K562 (cell line): ENCODE data around the gene CD36. TPM values are rescaled to one million over a fixed set of nuclear protein-coding genes. Genes with fewer than 3 reads are reported as not detected.

Experiments
- ATAC-seq: fragments of 200-7000 bp; cut with Tn5 transposase; 3 replicates; pipeline ENCODE4 v1.9.1; 2020; ENCODE audit warnings: moderate library complexity
- BruUV-seq: library from RNA; stranded (reverse); fragments of 400-500 nt; replicated peaks from 2 replicates; lab custom pipeline; 2021; lab: Mats Ljungman, UMichigan
- CTCF ChIA-PET: fragments of 300-600 bp; formaldehyde crosslinking; extraction: SDS; loops from one replicate; lab custom pipeline; 2021; ENCODE audit warnings: low intra/inter-chr PET ratio; lab: Yijun Ruan, JAX
- POLR2A ChIA-PET: fragments of 300-600, 350-650 bp; sonication (Branson Sonifier 250); formaldehyde crosslinking; extraction: SDS; loops from one replicate; lab custom pipeline; 2021; ENCODE audit warnings: antibody characterized with exemption, inconsistent platforms; lab: Yijun Ruan, JAX
- DNase-seq, 4 experiments: peaks; one replicate each; pipeline versions ENCODE4 v3.0.0 to v3.0.0-alpha.2; 2011 to 2018; ENCODE audit warnings: low spot score in 3 of 4, mixed read lengths in 3 of 4; ENCODE audit errors: extremely low read depth in 1 of 4
- FAIRE-seq: peaks from 2 replicates; lab custom pipeline; 2011; peaks lifted over from hg19 to GRCh38; lab: Jason Lieb, UNC
- H2AFZ ChIP-seq: 2 replicates; pipeline ENCODE4 v1.6.0; 2011; ENCODE audit warnings: low read depth, low read length, control low read depth, inconsistent platforms
- H3K27ac ChIP-seq: fragments of 200-600 bp; 3 replicates; pipeline ENCODE4 v1.8.0; 2011; ENCODE audit warnings: low read depth, mild to moderate bottlenecking, control low read depth, inconsistent platforms, low read length, moderate library complexity, mixed read lengths; ENCODE audit errors: extremely low read depth
- H3K27me3 ChIP-seq, 2 experiments: fragments of 300-600 bp in 1 of 2; 2 replicates in 1 of 2; 3 replicates in 1 of 2; pipeline versions ENCODE4 v1.6.0 to v1.8.0; 2011; ENCODE audit warnings: inconsistent platforms in 2 of 2, low read length in 2 of 2, mild to moderate bottlenecking in 1 of 2, mixed read lengths in 1 of 2, moderate library complexity in 1 of 2; ENCODE audit not compliant: control insufficient read depth in 2 of 2, insufficient read depth in 2 of 2
- H3K36me3 ChIP-seq: fragments of 300-600 bp; 3 replicates; pipeline ENCODE4 v1.8.0; 2011; ENCODE audit warnings: mild to moderate bottlenecking, low read length, inconsistent platforms; ENCODE audit not compliant: control insufficient read depth, insufficient read depth
- H3K4me1 ChIP-seq, 2 experiments: fragments of 200-600 bp in 1 of 2; replicated peaks in 1 of 2; 2 replicates in 1 of 2; 3 replicates in 1 of 2; pipeline versions ENCODE4 v1.5.1 to v1.8.0; 2011; ENCODE audit warnings: inconsistent platforms in 2 of 2, low read length in 2 of 2, mild to moderate bottlenecking in 1 of 2, mixed read lengths in 1 of 2, moderate library complexity in 1 of 2; ENCODE audit not compliant: control insufficient read depth in 2 of 2, insufficient read depth in 2 of 2
- H3K4me2 ChIP-seq: 2 replicates; pipeline ENCODE4 v1.6.1; 2011; ENCODE audit warnings: low read length, control low read depth, inconsistent platforms, mixed read lengths; ENCODE audit not compliant: insufficient read depth
- H3K4me3 ChIP-seq: fragments of 200-600 bp; sonication (generic), shearing (Covaris generic); 2 replicates; pipeline ENCODE4 v1.5.1; 2016; ENCODE audit warnings: control low read depth, inconsistent platforms
- H3K79me2 ChIP-seq: fragments of 200-600 bp; 3 replicates; pipeline ENCODE4 v1.8.0; 2011; ENCODE audit warnings: low read length, inconsistent platforms; ENCODE audit not compliant: control insufficient read depth, insufficient read depth
- H3K9ac ChIP-seq, 2 experiments: 2 replicates each; pipeline versions ENCODE4 v1.6.0 to v1.6.1; 2011; ENCODE audit warnings: low read depth in 2 of 2, low read length in 2 of 2, control low read depth in 1 of 2, inconsistent platforms in 1 of 2, mild to moderate bottlenecking in 1 of 2, mixed read lengths in 1 of 2; ENCODE audit not compliant: insufficient read depth in 1 of 2
- H3K9me1 ChIP-seq: one replicate; pipeline ENCODE4 v1.6.0; 2011; ENCODE audit warnings: inconsistent platforms, mild to moderate bottlenecking, low read length, moderate library complexity; ENCODE audit not compliant: control insufficient read depth, insufficient read depth
- H3K9me3 ChIP-seq: replicated peaks from 2 replicates; pipeline ENCODE4 v1.5.1; 2011; ENCODE audit warnings: low read depth, low read length, inconsistent platforms; ENCODE audit not compliant: control insufficient read depth, insufficient read depth
- H4K20me1 ChIP-seq: replicated peaks from 2 replicates; pipeline ENCODE4 v1.6.1; 2011; ENCODE audit warnings: low read length, inconsistent platforms, mixed read lengths; ENCODE audit not compliant: control insufficient read depth, insufficient read depth
- DDX20 ChIP-seq: fragments of 450-650 bp; IDR thresholded peaks from 2 replicates; pipeline ENCODE4 v1.6.1; 2016; ENCODE audit warnings: missing genetic modification characterization, low read depth, mild to moderate bottlenecking, missing compliant biosample characterization, moderate library complexity
- FOXK1 ChIP-seq: sonication (generic); formaldehyde crosslinking; IDR thresholded peaks from 2 replicates; pipeline ENCODE4 v1.8.0; 2022; ENCODE audit warnings: missing genetic modification reagents, mild to moderate bottlenecking, borderline replicate concordance
- KDM1A ChIP-seq, 2 experiments: fragments of 450-650 bp; IDR thresholded peaks; 2 replicates each; pipeline ENCODE4 v1.6.1; 2016; ENCODE audit warnings: mild to moderate bottlenecking in 2 of 2
- KLF13 ChIP-seq: fragments of 450-650 bp; IDR thresholded peaks from 2 replicates; pipeline ENCODE4 v1.6.1; 2016; ENCODE audit warnings: missing genetic modification characterization, low read depth, mild to moderate bottlenecking, missing compliant biosample characterization, moderate library complexity, borderline replicate concordance
- MBD2 ChIP-seq: sonication (generic); IDR thresholded peaks from 2 replicates; pipeline ENCODE4 v1.6.1; 2016; ENCODE audit warnings: low read depth, borderline replicate concordance
- NEUROD1 ChIP-seq: fragments of 150-350 bp; IDR thresholded peaks from 2 replicates; pipeline ENCODE4 v1.6.1; 2014; ENCODE audit warnings: borderline replicate concordance, low read length, low read depth; ENCODE audit not compliant: partially characterized antibody
- RBM14 ChIP-seq: fragments of 200-400 bp; formaldehyde crosslinking; IDR thresholded peaks from 2 replicates; pipeline ENCODE4 v1.6.1; 2018; ENCODE audit warnings: low read depth, mild to moderate bottlenecking, low read length, moderate library complexity, borderline replicate concordance; ENCODE audit not compliant: insufficient read depth
- RBM22 ChIP-seq: fragments of 200-400 bp; formaldehyde crosslinking; IDR thresholded peaks from 2 replicates; pipeline ENCODE4 v1.6.1; 2018; ENCODE audit warnings: low read length, low read depth; ENCODE audit not compliant: poor library complexity, severe bottlenecking
- SAFB2 ChIP-seq: fragments of 200-400 bp; formaldehyde crosslinking; IDR thresholded peaks from 2 replicates; pipeline ENCODE4 v1.6.1; 2018; ENCODE audit warnings: borderline replicate concordance, low read length, low read depth, moderate library complexity; ENCODE audit not compliant: severe bottlenecking
- SMAD2 ChIP-seq: fragments of 150-350 bp; IDR thresholded peaks from 2 replicates; pipeline ENCODE4 v1.6.1; 2014; ENCODE audit warnings: low read depth, mild to moderate bottlenecking, low read length
- SMARCC2 ChIP-seq: fragments of 450-650 bp; IDR thresholded peaks from 2 replicates; pipeline ENCODE4 v1.6.1; 2017; ENCODE audit warnings: antibody characterized with exemption, moderate library complexity, mild to moderate bottlenecking, low read depth
- SREBF2 ChIP-seq: sonication (generic); formaldehyde crosslinking; IDR thresholded peaks from 2 replicates; pipeline ENCODE4 v1.4.0; 2020; ENCODE audit warnings: mild to moderate bottlenecking, missing genetic modification reagents
- ZFP30 ChIP-seq: fragments of 250-450 bp; sonication (Bioruptor Pico); IDR thresholded peaks from 2 replicates; pipeline ENCODE4 v1.8.0; 2022; ENCODE audit warnings: moderate library complexity, mild to moderate bottlenecking, inconsistent platforms, borderline replicate concordance
- ZNF431 ChIP-seq: sonication (generic); formaldehyde crosslinking; IDR thresholded peaks from 2 replicates; pipeline ENCODE4 v1.8.0; 2022; ENCODE audit warnings: mild to moderate bottlenecking, missing genetic modification reagents
- ZNF830 ChIP-seq: fragments of 250-450 bp; sonication (Bioruptor Pico); IDR thresholded peaks from 2 replicates; pipeline ENCODE4 v1.5.0; 2021; ENCODE audit warnings: mild to moderate bottlenecking
- WGBS: fragments of 100-300 bp; shearing (Covaris generic); methylation state at CpG from one replicate; pipeline ENCODE4 v1.1.6; 2016; ENCODE audit warnings: low coverage, mixed read lengths; ENCODE audit not compliant: insufficient coverage; ENCODE audit errors: missing lambda C conversion rate; 5-methylcytosine and 5-hydroxymethylcytosine counted together
- in situ Hi-C: fragments of 300-500 bp; cut with MboI; formaldehyde crosslinking; loops from 4 replicates; pipeline ENCODE4 v1.15.0; 2018; ENCODE audit warnings: inconsistent platforms, mixed read lengths
- intact Hi-C: fragments of 100-400 bp; cut with micrococcal nuclease; formaldehyde crosslinking; loops from 2 replicates; pipeline ENCODE4 v1.14.2; 2022
- polyA plus RNA-seq, 8 experiments: library from polyadenylated mRNA; depleted of rRNA in 4 of 8; stranded (reverse) in 5 of 8; unstranded in 3 of 8; fragments of >200 nt; fragmentation: Nextera tagmentation in 2 of 8; fragmentation: Illumina TruSeq in 1 of 8; extraction: Ambion mirVana in 2 of 8; extraction: Trizol in 1 of 8; gene quantifications; 2 replicates each; pipeline versions ENCODE4 v1.2.1 to v1.2.3, GENCODE V29; 2011 to 2014; ENCODE audit warnings: inconsistent platforms in 1 of 8, missing spikeins in 1 of 8
- total RNA-seq, 7 experiments: library from RNA; depleted of rRNA in 6 of 7; stranded (reverse); fragments of >200 nt in 6 of 7; fragmentation: Illumina TruSeq in 2 of 7; extraction: Trizol in 2 of 7; gene quantifications; 2 replicates each; pipeline versions ENCODE4 v1.2.1 to v1.2.3, GENCODE V29; 2011 to 2021; ENCODE audit warnings: low replicate concordance in 1 of 7
- TF ChIP-seq, protein P1 (sequence below): fragments of 450-650 bp; formaldehyde crosslinking; IDR thresholded peaks from 2 replicates; pipeline ENCODE4 v1.4.0; 2020; ENCODE audit warnings: mild to moderate bottlenecking, mixed read lengths
- TF ChIP-seq, protein P2 (sequence below): fragments of 450-650 bp; formaldehyde crosslinking; IDR thresholded peaks from 2 replicates; pipeline ENCODE4 v1.4.0; 2022; ENCODE audit warnings: missing genetic modification characterization
- TF ChIP-seq, protein P3 (sequence below): IDR thresholded peaks from 2 replicates; pipeline ENCODE4 v1.6.1; 2011; ENCODE audit not compliant: insufficient read length; ENCODE audit errors: extremely low read depth
- TF ChIP-seq, protein P4 (sequence below): fragments of 450-650 bp; IDR thresholded peaks from 2 replicates; pipeline ENCODE4 v1.6.1; 2016; ENCODE audit warnings: missing biosample characterization, missing genetic modification characterization

The CD36 gene
- total and polyA plus RNA-seq, 9 of the 15 experiments (the other 6 are each of a cell fraction or from before 2014, with no cell fraction given): 0.09 to 4.0 (median 0.42) TPM

DNA sequence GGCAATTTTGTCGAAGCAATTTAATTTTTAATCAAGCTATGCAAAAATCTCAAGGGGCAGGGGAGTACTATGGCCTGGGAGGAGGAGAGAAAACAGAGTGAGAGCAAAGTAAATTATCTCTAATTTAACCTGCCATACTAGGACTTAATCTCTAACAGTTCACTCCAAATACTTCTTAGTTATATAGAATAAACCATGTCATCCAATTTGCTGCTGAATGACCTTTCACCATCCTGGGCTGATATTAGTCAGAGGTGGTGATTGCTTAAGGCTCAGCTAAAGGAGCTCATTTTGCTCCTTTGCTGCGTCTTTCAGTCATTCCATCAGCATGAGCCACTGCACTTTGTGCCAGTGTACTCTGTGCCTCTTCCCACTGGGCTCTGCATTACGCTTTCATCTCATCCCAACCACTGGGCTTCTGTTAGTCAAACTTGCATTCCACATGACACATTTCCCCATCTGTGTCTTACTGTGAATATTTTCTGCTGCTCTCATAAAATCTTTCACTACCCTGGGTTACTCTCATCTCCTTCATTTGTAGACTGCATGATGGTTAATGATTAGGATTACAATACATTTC lies 84.3 kb downstream of the CD36 start:
- in situ Hi-C loops: no loop called here
- TF ChIP-seq SMARCC2 (no peak), FOXK1 (CRISPR knock-in tag) (no peak), KLF13 (no peak), KDM1A (IDR thresholded peaks at IDR 0.05) (no peak), DDX20 (tag) (no peak), SMAD2 (no peak), ZNF431 (CRISPR knock-in tag) (no peak), ZFP30 (CRISPR knock-in tag) (no peak), ZNF830 (CRISPR knock-in tag) (no peak), RBM14 (no peak), SAFB2 (no peak), NEUROD1 (no peak), RBM22 (no peak), SREBF2 (CRISPR knock-in tag) (no peak), MBD2 (no peak)
- TF ChIP-seq, protein P1, sequence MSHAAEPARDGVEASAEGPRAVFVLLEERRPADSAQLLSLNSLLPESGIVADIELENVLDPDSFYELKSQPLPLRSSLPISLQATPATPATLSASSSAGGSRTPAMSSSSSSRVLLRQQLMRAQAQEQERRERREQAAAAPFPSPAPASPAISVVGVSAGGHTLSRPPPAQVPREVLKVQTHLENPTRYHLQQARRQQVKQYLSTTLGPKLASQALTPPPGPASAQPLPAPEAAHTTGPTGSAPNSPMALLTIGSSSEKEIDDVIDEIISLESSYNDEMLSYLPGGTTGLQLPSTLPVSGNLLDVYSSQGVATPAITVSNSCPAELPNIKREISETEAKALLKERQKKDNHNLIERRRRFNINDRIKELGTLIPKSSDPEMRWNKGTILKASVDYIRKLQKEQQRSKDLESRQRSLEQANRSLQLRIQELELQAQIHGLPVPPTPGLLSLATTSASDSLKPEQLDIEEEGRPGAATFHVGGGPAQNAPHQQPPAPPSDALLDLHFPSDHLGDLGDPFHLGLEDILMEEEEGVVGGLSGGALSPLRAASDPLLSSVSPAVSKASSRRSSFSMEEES (CRISPR knock-in tag): no peak
- TF ChIP-seq, protein P2, sequence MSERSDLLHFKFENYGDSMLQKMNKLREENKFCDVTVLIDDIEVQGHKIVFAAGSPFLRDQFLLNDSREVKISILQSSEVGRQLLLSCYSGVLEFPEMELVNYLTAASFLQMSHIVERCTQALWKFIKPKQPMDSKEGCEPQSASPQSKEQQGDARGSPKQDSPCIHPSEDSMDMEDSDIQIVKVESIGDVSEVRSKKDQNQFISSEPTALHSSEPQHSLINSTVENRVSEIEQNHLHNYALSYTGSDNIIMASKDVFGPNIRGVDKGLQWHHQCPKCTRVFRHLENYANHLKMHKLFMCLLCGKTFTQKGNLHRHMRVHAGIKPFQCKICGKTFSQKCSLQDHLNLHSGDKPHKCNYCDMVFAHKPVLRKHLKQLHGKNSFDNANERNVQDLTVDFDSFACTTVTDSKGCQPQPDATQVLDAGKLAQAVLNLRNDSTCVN (CRISPR knock-in tag): no peak
- TF ChIP-seq, protein P3, sequence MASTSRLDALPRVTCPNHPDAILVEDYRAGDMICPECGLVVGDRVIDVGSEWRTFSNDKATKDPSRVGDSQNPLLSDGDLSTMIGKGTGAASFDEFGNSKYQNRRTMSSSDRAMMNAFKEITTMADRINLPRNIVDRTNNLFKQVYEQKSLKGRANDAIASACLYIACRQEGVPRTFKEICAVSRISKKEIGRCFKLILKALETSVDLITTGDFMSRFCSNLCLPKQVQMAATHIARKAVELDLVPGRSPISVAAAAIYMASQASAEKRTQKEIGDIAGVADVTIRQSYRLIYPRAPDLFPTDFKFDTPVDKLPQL: no peak
- TF ChIP-seq, protein P4, sequence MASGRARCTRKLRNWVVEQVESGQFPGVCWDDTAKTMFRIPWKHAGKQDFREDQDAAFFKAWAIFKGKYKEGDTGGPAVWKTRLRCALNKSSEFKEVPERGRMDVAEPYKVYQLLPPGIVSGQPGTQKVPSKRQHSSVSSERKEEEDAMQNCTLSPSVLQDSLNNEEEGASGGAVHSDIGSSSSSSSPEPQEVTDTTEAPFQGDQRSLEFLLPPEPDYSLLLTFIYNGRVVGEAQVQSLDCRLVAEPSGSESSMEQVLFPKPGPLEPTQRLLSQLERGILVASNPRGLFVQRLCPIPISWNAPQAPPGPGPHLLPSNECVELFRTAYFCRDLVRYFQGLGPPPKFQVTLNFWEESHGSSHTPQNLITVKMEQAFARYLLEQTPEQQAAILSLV: no peak
- no peak overlapping the region for H3K9ac ChIP-seq
- no peak for ATAC-seq
- H3K79me2 ChIP-seq: no peaks in the 10 kb centered on the region
- H3K36me3 ChIP-seq: no peaks in the 10 kb centered on the region
- WGBS: 0% methylated on average over 3 of the region's 3 CpGs
- H3K9me3 ChIP-seq: no peaks in the 10 kb centered on the region
- H3K4me3 ChIP-seq: no peak overlapping the region
- intact Hi-C loops: no loop called here
- no peak overlapping the region for H3K4me2 ChIP-seq
- no peak for DNase-seq
- no peak for FAIRE-seq
- no peaks in the 10 kb centered on the region for H3K9me1 ChIP-seq
- no peak overlapping the region for H2AFZ ChIP-seq
- no peak overlapping the region for H3K27ac ChIP-seq
- no TSS peak for BruUV-seq
- CTCF ChIA-PET: no interaction called here
- POLR2A ChIA-PET: no interaction called here
- H4K20me1 ChIP-seq: no peaks in the 10 kb centered on the region
- H3K4me1 ChIP-seq: no peaks in the 10 kb centered on the region
- no peaks in the 10 kb centered on the region for H3K27me3 ChIP-seq
